Stimulated activated naive CD8-positive, alpha-beta T cell treated with anti-CD3 and anti-CD28 coated beads, Interleukin-15, amount 100 ng/mL, for 72 hours (primary cell): ENCODE data around the gene XRCC4.
"Not testable (repeated sequence)": the region's sequence is repeated elsewhere in the genome, so short reads cannot be mapped to it uniquely, and the experiment has no call there.

Experiments
- ATAC-seq: fragments of 150-1000 bp; cut with Tn5 transposase; 2 replicates; pipeline ENCODE4 v1.10.0; 2021; ENCODE audit warnings: mild to moderate bottlenecking, moderate library complexity
- DNase-seq, 2 donors: peaks; one replicate each; pipeline ENCODE4 v3.0.0; 2021 to 2022
- H3K27ac Mint-ChIP-seq, 2 donors: one replicate each; pipeline ENCODE4 v1.8.0; 2022; ENCODE audit warnings: mild to moderate bottlenecking in 2 of 2, mixed read lengths in 2 of 2, moderate library complexity in 2 of 2
- H3K27me3 Mint-ChIP-seq: one replicate; pipeline ENCODE4 v1.8.0; 2022; ENCODE audit warnings: mixed read lengths
- H3K4me1 Mint-ChIP-seq: one replicate; pipeline ENCODE4 v1.8.0; 2022; ENCODE audit warnings: mild to moderate bottlenecking, mixed read lengths
- H3K4me3 Mint-ChIP-seq, 2 donors: one replicate each; pipeline ENCODE4 v1.8.0; 2022; ENCODE audit warnings: mild to moderate bottlenecking in 2 of 2, mixed read lengths in 2 of 2, moderate library complexity in 1 of 2
- H3K9me3 Mint-ChIP-seq, 2 donors: one replicate each; pipeline ENCODE4 v1.8.0; 2022; ENCODE audit warnings: mixed read lengths in 2 of 2

The XRCC4 gene

DNA sequence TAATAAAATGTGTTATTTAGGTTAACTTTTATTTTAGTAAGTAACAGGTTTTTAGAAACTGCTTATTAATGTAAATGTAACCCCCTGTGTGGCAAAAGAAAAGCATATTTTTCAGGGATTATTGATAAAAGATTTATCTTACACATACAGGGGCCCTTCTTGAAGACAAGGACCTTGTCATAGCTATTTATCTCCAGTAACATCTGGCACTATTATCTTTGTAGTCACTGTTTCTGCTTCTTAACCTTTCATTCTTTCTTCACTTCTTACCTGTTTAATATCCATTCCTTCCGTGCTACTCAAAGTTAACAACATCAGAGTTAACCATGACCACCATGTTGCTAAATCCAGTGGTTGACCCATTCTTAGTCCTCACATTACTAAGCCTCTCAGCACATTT is 276.4 kb downstream of the XRCC4 start:
- Mint-ChIP-seq H3K27me3 (no peaks in the 10 kb centered on the region), H3K4me3 (no peak overlapping the region), H3K9me3 (peaks cover 15 to 25% of the 10 kb centered on the region in 2 donors), H3K4me1 (no peaks in the 10 kb centered on the region), H3K27ac (no peak overlapping the region)
- no peak for ATAC-seq
- DNase-seq: no peak

- no peaks in the 10 kb centered on the region for H3K27me3 Mint-ChIP-seq
These were observed 277.6 kb downstream of the XRCC4 start for GRCh38 chr5:83354958-83355357.

DNA sequence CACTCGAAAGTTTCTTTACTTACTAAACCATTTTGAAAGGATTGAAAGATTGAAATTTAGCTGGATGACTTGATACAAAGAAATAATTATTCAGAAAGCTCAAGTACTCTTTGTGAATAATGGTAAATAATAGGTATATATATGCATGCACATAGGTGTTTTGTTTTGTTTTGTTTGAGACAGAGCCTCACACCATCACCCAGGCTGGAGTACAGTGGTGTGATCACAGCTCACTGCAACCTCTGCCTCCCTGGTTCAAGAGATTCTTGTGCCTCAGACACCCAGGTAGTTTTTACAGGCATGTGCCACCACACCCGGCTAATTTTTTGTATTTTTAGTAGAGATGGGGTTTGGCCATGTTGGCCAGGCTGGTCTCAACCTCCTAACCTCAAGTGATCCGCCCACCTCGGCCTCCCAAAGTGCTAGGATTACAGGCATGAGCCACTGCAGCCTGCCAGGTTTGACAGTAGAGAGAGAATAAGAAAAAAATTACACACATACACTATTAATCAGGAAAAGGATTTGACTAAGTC is 278.2 kb downstream of the XRCC4 start:
- ATAC-seq, H3K27me3 Mint-ChIP-seq, H3K4me1 Mint-ChIP-seq, DNase-seq, H3K4me3 Mint-ChIP-seq: not testable (repeated sequence)
- Mint-ChIP-seq H3K27ac (peak overlapping the region in 1 of 2 donors; percentile 43), H3K9me3 (peaks cover 9 to 12% of the 10 kb centered on the region in 2 donors)

More at GRCh38 chr5:83354958-83355357, 277.6 kb downstream of the XRCC4 start:
- no peaks in the 10 kb centered on the region for H3K4me1 Mint-ChIP-seq
- ATAC-seq (no peak), DNase-seq (no peak)
- H3K9me3 Mint-ChIP-seq: peaks cover 14 to 15% of the 10 kb centered on the region in 2 donors
- H3K27ac Mint-ChIP-seq: no peak overlapping the region
- H3K4me3 Mint-ChIP-seq: no peak overlapping the region

DNA sequence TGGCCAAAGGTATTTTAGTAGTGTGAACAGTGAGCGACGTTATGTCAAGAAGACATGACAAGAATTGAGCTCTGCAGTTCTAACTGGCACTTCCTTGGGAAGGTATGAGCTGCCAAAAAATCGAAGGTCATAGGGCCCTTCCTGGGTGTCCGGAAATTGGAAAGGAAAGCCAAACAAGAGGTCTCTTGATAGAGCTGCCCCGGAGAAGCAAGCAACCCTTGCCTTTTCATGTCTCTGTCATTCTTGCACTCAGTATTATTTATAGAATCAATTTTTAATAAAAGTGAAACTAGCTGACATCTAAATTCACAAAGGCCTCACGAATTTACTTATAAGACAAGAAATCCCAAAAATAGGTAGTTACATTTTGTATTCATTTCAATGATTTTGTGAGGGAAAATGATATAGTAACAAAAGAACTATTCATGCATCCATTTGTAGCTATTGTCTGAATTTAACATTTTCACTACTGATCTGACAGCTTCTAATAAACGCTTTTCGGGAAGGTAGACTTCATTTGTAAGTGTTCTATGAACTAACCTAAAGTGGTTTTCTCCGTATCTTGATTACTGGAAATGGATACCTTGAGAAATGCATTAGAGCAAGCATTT is 280.4 kb downstream of the XRCC4 start:
- no peaks in the 10 kb centered on the region for H3K27me3 Mint-ChIP-seq

GRCh38 chr5:83360573-83360972 is 283.2 kb downstream of the XRCC4 start:
- ATAC-seq (no peak), DNase-seq (no peak)
- Mint-ChIP-seq H3K9me3 (peaks cover 4 to 7% of the 10 kb centered on the region in 2 donors), H3K27ac (no peak overlapping the region), H3K4me3 (no peak overlapping the region), H3K4me1 (no peaks in the 10 kb centered on the region), H3K27me3 (no peaks in the 10 kb centered on the region)

More for the DNA sequence above, 280.4 kb downstream of the XRCC4 start:
- ATAC-seq (no peak), DNase-seq (no peak)
- peaks cover 7 to 9% of the 10 kb centered on the region in 2 donors for H3K9me3 Mint-ChIP-seq
- no peak overlapping the region for H3K4me3 Mint-ChIP-seq
- H3K4me1 Mint-ChIP-seq: no peaks in the 10 kb centered on the region
- H3K27ac Mint-ChIP-seq: no peak overlapping the region

DNA sequence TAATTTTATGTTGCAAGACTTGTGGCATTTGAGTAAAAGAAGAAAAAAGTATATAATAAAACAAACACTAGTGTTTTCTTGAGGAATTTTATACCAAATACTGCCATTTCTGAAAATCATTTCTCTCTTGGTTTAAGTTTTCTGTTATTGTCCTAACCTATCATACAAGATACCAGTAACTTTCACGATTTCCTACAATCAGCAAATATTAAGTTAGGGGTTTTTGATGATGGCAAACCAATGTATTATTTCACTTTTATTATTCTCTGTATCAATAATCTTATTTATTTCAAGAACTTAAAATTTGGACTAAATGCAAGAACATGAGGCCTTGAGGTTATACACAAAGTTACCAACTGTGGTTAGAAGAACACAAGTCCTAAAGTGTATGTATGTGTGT is 285.2 kb downstream of the XRCC4 start:
- no peaks in the 10 kb centered on the region for H3K27me3 Mint-ChIP-seq
- ATAC-seq (no peak), DNase-seq (no peak)
- peaks cover 7 to 8% of the 10 kb centered on the region in 2 donors for H3K9me3 Mint-ChIP-seq
- no peak overlapping the region for H3K4me3 Mint-ChIP-seq
- no peak overlapping the region for H3K27ac Mint-ChIP-seq
- no peaks in the 10 kb centered on the region for H3K4me1 Mint-ChIP-seq

GRCh38 chr5:83363111-83363885 is 286.0 kb downstream of the XRCC4 start:
- no peak for ATAC-seq
- Mint-ChIP-seq H3K27me3 (no peaks in the 10 kb centered on the region), H3K4me3 (no peak overlapping the region), H3K27ac (no peak overlapping the region), H3K9me3 (peaks cover 7 to 8% of the 10 kb centered on the region in 2 donors), H3K4me1 (no peaks in the 10 kb centered on the region)
- DNase-seq: no peak

- no peaks in the 10 kb centered on the region for H3K27me3 Mint-ChIP-seq
- H3K9me3 Mint-ChIP-seq: peaks cover 7 to 8% of the 10 kb centered on the region in 2 donors
- ATAC-seq (no peak), DNase-seq (no peak)
- H3K4me1 Mint-ChIP-seq: no peaks in the 10 kb centered on the region
- no peak overlapping the region for H3K27ac Mint-ChIP-seq
- no peak overlapping the region for H3K4me3 Mint-ChIP-seq
These were observed 286.5 kb downstream of the XRCC4 start for GRCh38 chr5:83363886-83364275.

GRCh38 chr5:83364312-83365299 is 287.3 kb downstream of the XRCC4 start:
- peaks cover 4 to 7% of the 10 kb centered on the region in 2 donors for H3K9me3 Mint-ChIP-seq
- H3K4me1 Mint-ChIP-seq: no peaks in the 10 kb centered on the region
- ATAC-seq: no peak
- DNase-seq: no peak
- no peak overlapping the region for H3K4me3 Mint-ChIP-seq
- no peak overlapping the region for H3K27ac Mint-ChIP-seq
- no peaks in the 10 kb centered on the region for H3K27me3 Mint-ChIP-seq

DNA sequence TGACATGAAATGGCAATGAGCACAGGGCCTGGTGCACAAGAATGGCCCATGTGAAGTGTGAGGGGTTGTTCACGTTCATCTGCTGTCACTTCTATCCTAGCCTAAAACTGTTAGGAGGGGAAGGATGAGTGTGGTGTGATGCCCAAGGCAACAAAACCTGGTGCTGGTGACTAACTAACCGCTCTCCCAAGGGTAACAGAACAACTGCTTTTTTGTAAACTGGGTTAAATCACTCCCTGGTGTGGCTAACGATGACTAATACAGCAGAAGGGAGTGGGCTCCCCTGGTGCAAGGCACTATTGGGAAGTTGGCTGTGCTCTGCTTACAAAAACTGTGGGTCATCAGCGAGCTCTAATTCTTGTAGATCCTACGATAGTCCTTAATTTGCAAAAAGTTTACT is 291.0 kb downstream of the XRCC4 start:
- Mint-ChIP-seq H3K9me3 (peaks cover 0 to 4% of the 10 kb centered on the region in 2 donors), H3K4me3 (no peak overlapping the region), H3K4me1 (no peaks in the 10 kb centered on the region), H3K27me3 (no peaks in the 10 kb centered on the region), H3K27ac (no peak overlapping the region)
- DNase-seq (no peak), ATAC-seq (no peak)

GRCh38 chr5:83368835-83369234 is 291.5 kb downstream of the XRCC4 start:
- Mint-ChIP-seq H3K4me3 (no peak overlapping the region), H3K27ac (no peak overlapping the region), H3K9me3 (peaks cover 0 to 4% of the 10 kb centered on the region in 2 donors), H3K4me1 (no peaks in the 10 kb centered on the region), H3K27me3 (no peaks in the 10 kb centered on the region)
- ATAC-seq (no peak), DNase-seq (no peak)

- Mint-ChIP-seq H3K4me3 (no peak overlapping the region), H3K4me1 (no peaks in the 10 kb centered on the region), H3K27me3 (no peaks in the 10 kb centered on the region), H3K27ac (no peak overlapping the region), H3K9me3 (peaks cover 0 to 4% of the 10 kb centered on the region in 2 donors)
- ATAC-seq (no peak), DNase-seq (no peak)
These were observed 293.6 kb downstream of the XRCC4 start for GRCh38 chr5:83370957-83371356.

DNA sequence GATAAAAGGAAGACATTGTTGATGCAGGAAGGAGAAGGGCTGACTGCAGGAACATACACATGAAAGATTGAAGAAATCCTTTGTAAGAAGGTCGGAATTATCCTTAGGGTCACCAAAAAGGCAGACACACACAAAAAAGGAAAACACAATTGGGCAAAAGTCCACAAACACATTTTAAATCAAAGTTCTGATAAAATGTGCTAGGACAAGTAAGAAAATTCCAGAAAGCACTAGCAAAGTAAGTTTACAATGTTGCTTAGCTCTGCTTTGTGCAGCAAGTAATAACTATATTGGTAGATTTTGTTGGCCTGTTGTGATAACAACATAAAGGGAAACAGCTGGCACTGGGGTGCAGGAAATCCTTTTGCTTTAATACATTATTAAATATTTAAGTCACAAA is 294.4 kb downstream of the XRCC4 start:
- H3K27me3 Mint-ChIP-seq: no peaks in the 10 kb centered on the region
- no peaks in the 10 kb centered on the region for H3K4me1 Mint-ChIP-seq

GRCh38 chr5:83374547-83374946 is 297.2 kb downstream of the XRCC4 start:
- Mint-ChIP-seq H3K4me3 (no peak overlapping the region), H3K27ac (no peak overlapping the region), H3K9me3 (no peaks in the 10 kb centered on the region), H3K4me1 (no peaks in the 10 kb centered on the region), H3K27me3 (peaks cover 8% of the 10 kb centered on the region)
- ATAC-seq (no peak), DNase-seq (no peak)

More for the DNA sequence above, 294.4 kb downstream of the XRCC4 start:
- no peak overlapping the region for H3K4me3 Mint-ChIP-seq
- ATAC-seq (no peak), DNase-seq (no peak)
- H3K9me3 Mint-ChIP-seq: peaks cover 0 to 1% of the 10 kb centered on the region in 2 donors
- H3K27ac Mint-ChIP-seq: no peak overlapping the region

- DNase-seq (no peak), ATAC-seq (no peak)
- no peak overlapping the region for H3K4me3 Mint-ChIP-seq
- H3K27ac Mint-ChIP-seq: no peak overlapping the region
- peaks cover 8% of the 10 kb centered on the region for H3K27me3 Mint-ChIP-seq
- H3K9me3 Mint-ChIP-seq: no peaks in the 10 kb centered on the region
- no peaks in the 10 kb centered on the region for H3K4me1 Mint-ChIP-seq
These were observed 297.9 kb downstream of the XRCC4 start for GRCh38 chr5:83375049-83375745.
